HG02798 (cell line): Measurements from ENCODE around the gene TCP10L.

Experiments
- ATAC-seq: cut with Tn5 transposase; IDR thresholded peaks from one replicate; pipeline ENCODE4 v1.9.1; 2021; ENCODE audit warnings: mild to moderate bottlenecking; ENCODE audit not compliant: unreplicated experiment, poor library complexity

TCP10L gene

DNA sequence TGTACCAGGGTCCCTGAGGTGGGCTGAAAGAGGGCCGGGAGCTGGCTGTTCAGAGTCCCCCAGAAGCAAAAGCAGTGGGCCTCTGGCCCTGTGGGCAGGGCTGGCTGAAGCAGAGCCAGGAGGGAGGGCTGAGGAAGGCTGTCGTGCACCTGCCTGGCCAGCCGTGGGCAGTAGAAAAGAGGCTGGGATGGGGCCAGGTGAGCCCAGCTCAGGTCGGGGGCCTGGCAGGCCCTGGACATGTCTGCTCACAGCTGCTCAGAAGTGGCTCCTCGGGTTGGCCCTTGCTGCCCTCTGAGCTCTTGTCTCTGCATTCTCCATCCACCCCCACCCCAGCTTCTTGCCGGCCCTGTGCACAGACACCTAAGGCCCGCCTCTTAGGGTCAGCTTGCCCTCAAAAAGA is 60.0 kb downstream of the TCP10L start:
- no peak for ATAC-seq

DNA sequence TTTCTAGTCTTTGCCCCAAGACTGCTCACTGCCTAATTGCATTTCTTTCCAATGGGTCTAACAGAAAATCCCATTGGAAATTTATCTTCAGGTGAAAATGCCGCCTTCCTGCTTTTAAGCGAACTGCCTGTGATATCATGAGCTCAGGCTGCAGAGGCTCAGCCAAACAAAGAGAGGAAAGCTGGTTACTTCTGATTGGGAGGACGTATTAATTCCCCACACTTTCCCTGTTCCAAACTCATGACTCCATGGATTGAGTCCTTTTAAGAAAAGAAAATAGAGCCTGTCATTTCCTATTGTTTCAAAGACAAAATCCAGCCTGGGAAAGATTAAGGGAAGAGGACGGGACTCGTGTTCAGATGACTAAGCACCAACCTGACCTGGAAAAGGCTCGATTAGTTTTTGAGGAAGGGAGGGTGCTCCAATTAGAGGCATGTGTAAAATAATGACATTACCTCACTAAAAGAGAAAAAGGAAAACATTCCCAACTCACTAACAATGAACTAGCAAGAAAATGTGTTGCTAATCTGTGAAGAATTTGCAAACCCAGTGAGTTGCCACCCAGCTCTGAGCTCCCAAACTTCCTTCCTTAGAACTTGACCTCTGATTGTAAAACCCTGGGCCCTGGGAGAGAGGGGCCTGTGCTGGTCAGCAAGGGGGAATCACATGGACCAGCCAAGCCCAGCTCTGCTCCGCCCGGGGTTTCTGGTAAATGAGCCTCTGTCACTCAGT is 61.2 kb downstream of the TCP10L start:
- no peak for ATAC-seq
